Mesenchymal stem cell (in vitro differentiated cells and primary cell): Measurements from ENCODE around the gene ALPG.

Experiments used
- DNase-seq: peaks from one replicate; pipeline ENCODE4 v3.0.0-alpha.2; 2013
- H2AFZ ChIP-seq: one replicate; pipeline ENCODE4 v1.6.1; 2013; ENCODE audit warnings: low read depth, mild to moderate bottlenecking, control low read depth, inconsistent platforms, low read length, moderate library complexity
- H2AK5ac ChIP-seq: 2 replicates; pipeline ENCODE4 v1.6.1; 2013; ENCODE audit warnings: low read length, moderate library complexity, mild to moderate bottlenecking, inconsistent platforms; ENCODE audit not compliant: severe bottlenecking
- H2BK120ac ChIP-seq: one replicate; pipeline ENCODE4 v1.6.1; 2013; ENCODE audit warnings: low read depth, mild to moderate bottlenecking, inconsistent platforms, low read length, moderate library complexity
- H2BK12ac ChIP-seq, 2 experiments: one replicate each; pipeline ENCODE4 v1.6.1; 2013; ENCODE audit warnings: inconsistent platforms in 2 of 2, low read length in 2 of 2, mild to moderate bottlenecking in 2 of 2, moderate library complexity in 2 of 2, control low read depth in 1 of 2
- H2BK15ac ChIP-seq: one replicate; pipeline ENCODE4 v1.6.1; 2013; ENCODE audit warnings: mild to moderate bottlenecking, low read depth, inconsistent platforms; ENCODE audit not compliant: poor library complexity, severe bottlenecking
- H2BK5ac ChIP-seq: 2 replicates; pipeline ENCODE4 v1.6.1; 2013; ENCODE audit warnings: low read depth, mild to moderate bottlenecking, low read length, control low read depth, inconsistent platforms; ENCODE audit not compliant: poor library complexity, severe bottlenecking
- H3K14ac ChIP-seq, 2 experiments: one replicate each; pipeline ENCODE4 v1.6.1; 2013; ENCODE audit warnings: inconsistent platforms in 2 of 2, low read length in 2 of 2, control low read depth in 1 of 2, mild to moderate bottlenecking in 1 of 2, moderate library complexity in 1 of 2
- H3K18ac ChIP-seq, 2 experiments: one replicate each; pipeline ENCODE4 v1.6.1; 2013; ENCODE audit warnings: inconsistent platforms in 2 of 2, low read length in 2 of 2, control low read depth in 1 of 2, low read depth in 1 of 2, mild to moderate bottlenecking in 1 of 2
- H3K23ac ChIP-seq, 2 experiments: one replicate each; pipeline ENCODE4 v1.6.1; 2013; ENCODE audit warnings: inconsistent platforms in 2 of 2, low read length in 2 of 2, mild to moderate bottlenecking in 2 of 2, moderate library complexity in 2 of 2, control low read depth in 1 of 2
- H3K27ac ChIP-seq: 2 replicates; pipeline ENCODE4 v1.5.1; 2013; ENCODE audit warnings: mild to moderate bottlenecking, moderate library complexity, low read length, control low read depth, inconsistent platforms; ENCODE audit not compliant: poor library complexity, severe bottlenecking
- H3K27me3 ChIP-seq, 2 experiments: 2 replicates each; pipeline versions ENCODE4 v1.6.1 to v1.7.0; 2013; ENCODE audit warnings: low read length in 2 of 2, mild to moderate bottlenecking in 2 of 2, moderate library complexity in 2 of 2, control low read depth in 1 of 2, inconsistent platforms in 1 of 2; ENCODE audit not compliant: control insufficient read depth in 1 of 2, insufficient read depth in 1 of 2
- H3K36me3 ChIP-seq, 2 experiments: 2 replicates each; pipeline versions ENCODE4 v1.6.1 to v1.7.0; 2013; ENCODE audit warnings: low read length in 2 of 2, control low read depth in 1 of 2, inconsistent platforms in 1 of 2, low read depth in 1 of 2, mild to moderate bottlenecking in 1 of 2; ENCODE audit not compliant: insufficient read depth in 2 of 2, control insufficient read depth in 1 of 2
- H3K4ac ChIP-seq, 2 experiments: one replicate each; pipeline ENCODE4 v1.6.1; 2013; ENCODE audit warnings: inconsistent platforms in 2 of 2, low read length in 2 of 2, mild to moderate bottlenecking in 2 of 2, moderate library complexity in 2 of 2, control low read depth in 1 of 2, low read depth in 1 of 2
- H3K4me1 ChIP-seq: 2 replicates; pipeline ENCODE4 v1.6.1; 2013; ENCODE audit warnings: low read depth, low read length, control low read depth; ENCODE audit not compliant: control insufficient read depth, insufficient read depth
- H3K4me2 ChIP-seq: 2 replicates; pipeline ENCODE4 v1.6.1; 2013; ENCODE audit warnings: low read length, mild to moderate bottlenecking, inconsistent platforms; ENCODE audit not compliant: poor library complexity, severe bottlenecking
- H3K4me3 ChIP-seq, 2 experiments: 2 replicates each; pipeline versions ENCODE4 v1.5.1 to v1.7.0; 2013; ENCODE audit warnings: low read length in 2 of 2, mild to moderate bottlenecking in 2 of 2, control low read depth in 1 of 2, low read depth in 1 of 2; ENCODE audit not compliant: insufficient read depth in 1 of 2
- H3K79me1 ChIP-seq: replicated peaks from 2 replicates; pipeline ENCODE4 v1.6.1; 2013; ENCODE audit warnings: mild to moderate bottlenecking, control low read depth, low read length, inconsistent platforms; ENCODE audit not compliant: poor library complexity, severe bottlenecking
- H3K9ac ChIP-seq: 2 replicates; pipeline ENCODE4 v1.7.0; 2013; ENCODE audit warnings: mild to moderate bottlenecking, low read length, moderate library complexity
- H3K9me3 ChIP-seq: 2 replicates; pipeline ENCODE4 v1.7.0; 2013; ENCODE audit warnings: mild to moderate bottlenecking, low read length; ENCODE audit not compliant: control insufficient read depth
- H4K8ac ChIP-seq: one replicate; pipeline ENCODE4 v1.6.1; 2013; ENCODE audit warnings: inconsistent platforms, mild to moderate bottlenecking, low read length, moderate library complexity
- H4K91ac ChIP-seq: one replicate; pipeline ENCODE4 v1.6.1; 2013; ENCODE audit warnings: mild to moderate bottlenecking, low read length, inconsistent platforms
- WGBS: methylation state at CpG from one replicate; pipeline ENCODE4 v1.1.7; 2013; ENCODE audit warnings: mixed read lengths; 5-methylcytosine and 5-hydroxymethylcytosine counted together

The ALPG gene

GRCh38 chr2:232385660-232386489 lies 20.8 kb upstream of the ALPG start:
- 17% methylated on average over 23 of the region's 24 CpGs for WGBS
- H2BK15ac ChIP-seq: no peak overlapping the region
- no peak overlapping the region for H2BK5ac ChIP-seq
- no peak overlapping the region for H4K91ac ChIP-seq
- no peak overlapping the region for H3K4me3 ChIP-seq
- peak overlapping the region; percentile 4 for H3K4me2 ChIP-seq
- peak overlapping the region in 1 of 2 experiments; percentile 26 for H3K14ac ChIP-seq
- H3K23ac ChIP-seq: no peak overlapping the region
- no peak overlapping the region for H4K8ac ChIP-seq
- H2AFZ ChIP-seq: no peak overlapping the region
- no peaks in the 10 kb centered on the region for H3K36me3 ChIP-seq
- H3K27me3 ChIP-seq: peaks cover 62 to 88% of the 10 kb centered on the region in 2 experiments
- H3K4ac ChIP-seq: peak overlapping the region in 1 of 2 experiments; percentile 43
- peak; percentile 96 for DNase-seq
- H3K9ac ChIP-seq: no peak overlapping the region
- no peak overlapping the region for H2AK5ac ChIP-seq
- peak overlapping the region in 1 of 2 experiments; percentile 97 for H2BK12ac ChIP-seq
- H3K18ac ChIP-seq: peak overlapping the region in 1 of 2 experiments; percentile 90
- H3K4me1 ChIP-seq: peaks cover 35% of the 10 kb centered on the region
- H3K27ac ChIP-seq: peak overlapping the region; percentile 50
- no peaks in the 10 kb centered on the region for H3K9me3 ChIP-seq
- H3K79me1 ChIP-seq: no peaks in the 10 kb centered on the region
- no peak overlapping the region for H2BK120ac ChIP-seq

GRCh38 chr2:232386490-232386739 lies 20.2 kb upstream of the ALPG start:
- no peak overlapping the region for H4K91ac ChIP-seq
- no peak overlapping the region for H3K4me2 ChIP-seq
- no peaks in the 10 kb centered on the region for H3K36me3 ChIP-seq
- no peak overlapping the region for H3K23ac ChIP-seq
- no peak overlapping the region for H2BK120ac ChIP-seq
- H3K14ac ChIP-seq: peak overlapping the region in 1 of 2 experiments; percentile 26
- peak overlapping the region in 1 of 2 experiments; percentile 43 for H3K4ac ChIP-seq
- peaks cover 35% of the 10 kb centered on the region for H3K4me1 ChIP-seq
- DNase-seq: no peak
- H3K18ac ChIP-seq: peak overlapping the region in 1 of 2 experiments; percentile 90
- peaks cover 62 to 93% of the 10 kb centered on the region in 2 experiments for H3K27me3 ChIP-seq
- no peaks in the 10 kb centered on the region for H3K9me3 ChIP-seq
- no peak overlapping the region for H3K27ac ChIP-seq
- no peak overlapping the region for H2AK5ac ChIP-seq
- H3K9ac ChIP-seq: no peak overlapping the region
- WGBS: 1% methylated on average over 22 of the region's 23 CpGs
- no peak overlapping the region for H2AFZ ChIP-seq
- H2BK12ac ChIP-seq: peak overlapping the region in 1 of 2 experiments; percentile 97
- no peak overlapping the region for H4K8ac ChIP-seq
- no peak overlapping the region for H2BK15ac ChIP-seq
- H2BK5ac ChIP-seq: no peak overlapping the region
- H3K4me3 ChIP-seq: no peak overlapping the region
- H3K79me1 ChIP-seq: no peaks in the 10 kb centered on the region

GRCh38 chr2:232386740-232387450 lies 19.7 kb upstream of the ALPG start:
- Histone ChIP-seq H3K27ac (no peak overlapping the region), H3K4me3 (no peak overlapping the region), H3K9ac (no peak overlapping the region), H3K36me3 (no peaks in the 10 kb centered on the region), H2AFZ (peak overlapping the region; percentile 5), H2AK5ac (no peak overlapping the region), H3K4me1 (peaks cover 35% of the 10 kb centered on the region), H2BK12ac (peak overlapping the region; percentile 33 to 49), H3K4ac (no peak overlapping the region), H3K18ac (peak overlapping the region; percentile 16 to 64), H4K8ac (peak overlapping the region; percentile 38), H3K23ac (peak overlapping the region in 1 of 2 experiments; percentile 63), H4K91ac (no peak overlapping the region), H2BK5ac (no peak overlapping the region), H3K79me1 (no peaks in the 10 kb centered on the region), H3K4me2 (peak overlapping the region; percentile 49), H3K9me3 (no peaks in the 10 kb centered on the region), H3K14ac (no peak overlapping the region), H2BK15ac (no peak overlapping the region), H3K27me3 (peaks cover 58 to 88% of the 10 kb centered on the region in 2 experiments), H2BK120ac (no peak overlapping the region)
- peak; percentile 70 for DNase-seq
- 2% methylated on average over 65 of the region's 75 CpGs for WGBS
